Measurements from ENCODE around the gene DNAH17. TPM values are rescaled to one million over a fixed set of nuclear protein-coding genes. Genes with fewer than 3 reads are reported as not detected.

The DNAH17 gene
- total RNA-seq, 1 experiment from 2014 or later: 0.18 TPM

GRCh38 chr17:78473951-78474613 lies 103.1 kb downstream of the DNAH17 start:
- Histone ChIP-seq H3K27me3 (ENCODE audit: control insufficient read depth, insufficient read depth, low read length) (no peaks in the 10 kb centered on the region), H3K4me3 (ENCODE audit: low read depth in 2 of 2, low read length in 2 of 2) (no peak overlapping the region), H3K4me1 (ENCODE audit: control insufficient read depth, insufficient read depth, low read length) (no peaks in the 10 kb centered on the region), H3K27ac (ENCODE audit: low read length) (no peak overlapping the region), H3K36me3 (ENCODE audit: control insufficient read depth, insufficient read depth, low read length) (no peaks in the 10 kb centered on the region), H3K9me3 (ENCODE audit: control insufficient read depth, insufficient read depth, low read depth, low read length) (no peaks in the 10 kb centered on the region)
- ATAC-seq (peak; percentile 28; the same call in 1 of the 2 replicates), DNase-seq (ENCODE audit: low read depth, low spot score) (no peak)
- in situ Hi-C loops (cut with HindIII; ENCODE audit: low pct_unique_long_range_greater_than_20kb, low sequenced_read_pairs) (no loop called here), intact Hi-C loops (cut with micrococcal nuclease; ENCODE audit: unreplicated experiment) (no loop called here)
- no TSS peak for BruUV-seq (replicated peaks)
- TF ChIP-seq POLR2AphosphoS5 (IDR thresholded peaks at IDR 0.05; ENCODE audit: low read depth, low read length) (no peak), TCF7L2 (IDR thresholded peaks at IDR 0.05; ENCODE audit: low read depth, low read length) (no peak), CTCF (IDR thresholded peaks at IDR 0.05) (no peak), REST (IDR thresholded peaks at IDR 0.05; ENCODE audit: insufficient read depth in 1 of 2, low read depth in 2 of 2, low read length in 1 of 2) (no peak), SIN3A (IDR thresholded peaks at IDR 0.05; ENCODE audit: borderline replicate concordance, insufficient read depth, low read depth, low read length) (no peak)
- POLR2A ChIA-PET: no interaction called here
- CTCF ChIA-PET: no interaction called here

GRCh38 chr17:78472035-78472905 lies 104.9 kb downstream of the DNAH17 start:
- ChIA-PET POLR2A (no interaction called here), CTCF (interaction anchor here (0.6 kb wide), 2 partner anchors 294 to 924 kb away, joined by 3 to 7 read pairs; no protein-coding TSS in a partner anchor)
- H3K36me3 ChIP-seq (ENCODE audit: control insufficient read depth, insufficient read depth, low read length): no peaks in the 10 kb centered on the region
- H3K4me3 ChIP-seq (ENCODE audit: low read depth in 2 of 2, low read length in 2 of 2): no peak overlapping the region
- no peaks in the 10 kb centered on the region for H3K9me3 ChIP-seq (ENCODE audit: control insufficient read depth, insufficient read depth, low read depth, low read length)
- intact Hi-C loops (cut with micrococcal nuclease; ENCODE audit: unreplicated experiment) (no loop called here), in situ Hi-C loops (cut with HindIII; ENCODE audit: low pct_unique_long_range_greater_than_20kb, low sequenced_read_pairs) (no loop called here)
- DNase-seq (ENCODE audit: low read depth, low spot score): no peak
- ATAC-seq: no peak
- no peaks in the 10 kb centered on the region for H3K27me3 ChIP-seq (ENCODE audit: control insufficient read depth, insufficient read depth, low read length)
- no TSS peak for BruUV-seq (replicated peaks)
- TF ChIP-seq CTCF (IDR thresholded peaks at IDR 0.05): no peak
- TF ChIP-seq REST (IDR thresholded peaks at IDR 0.05; ENCODE audit: insufficient read depth in 1 of 2, low read depth in 2 of 2, low read length in 1 of 2): no peak
- TF ChIP-seq TCF7L2 (IDR thresholded peaks at IDR 0.05; ENCODE audit: low read depth, low read length): no peak
- TF ChIP-seq SIN3A (IDR thresholded peaks at IDR 0.05; ENCODE audit: borderline replicate concordance, insufficient read depth, low read depth, low read length): no peak
- no peak for TF ChIP-seq POLR2AphosphoS5 (IDR thresholded peaks at IDR 0.05; ENCODE audit: low read depth, low read length)
- no peak overlapping the region for H3K27ac ChIP-seq (ENCODE audit: low read length)
- no peaks in the 10 kb centered on the region for H3K4me1 ChIP-seq (ENCODE audit: control insufficient read depth, insufficient read depth, low read length)
